ENCODE measurements around the gene DHX38. TPM values are rescaled to one million over a fixed set of nuclear protein-coding genes. Genes with fewer than 3 reads are reported as not detected.

Gene DHX38
- total and polyA plus RNA-seq, 7 donors: 16.2 to 55.4 (median 34.2) TPM

DNA sequence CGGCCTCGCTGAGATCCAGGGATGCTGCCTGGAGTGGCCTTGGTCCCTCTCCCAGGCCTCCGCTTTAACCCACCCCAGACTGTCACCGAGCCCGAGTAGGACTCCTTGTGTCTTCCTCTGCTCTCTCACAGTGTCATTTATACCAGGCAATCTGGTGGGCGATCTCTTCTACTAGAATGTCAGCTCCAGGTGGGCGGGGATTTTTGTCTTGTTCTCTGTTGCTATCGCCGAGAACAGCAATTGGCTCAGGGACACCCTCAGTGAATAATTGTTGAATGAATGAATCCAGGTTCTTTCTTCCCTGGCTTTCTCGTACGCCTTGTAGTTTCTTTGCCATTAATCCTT is 591 bp downstream of the DHX38 start:
- intact Hi-C loops (cut with DNase I): loop anchor here (5.0 to 10.0 kb wide), 3 partner anchors 197 to 632 kb away; partner anchors contain the start of genes IST1, PHLPP2 and ZNF23
- Histone ChIP-seq H3K4me1 (peaks cover 0 to 40% (median 34%) of the 10 kb centered on the region in 4 donors), H3K9me3 (no peaks in the 10 kb centered on the region), H3K36me3 (peaks cover 10 to 48% (median 33%) of the 10 kb centered on the region in 4 donors), H3K27me3 (no peaks in the 10 kb centered on the region), H3K4me3 (peak overlapping the region; percentile 70 to 94 (median 83)), H3K27ac (peak overlapping the region; percentile 91 to 95 (median 92))
- WGBS, 2 donors: 1 to 2% methylated on average over 11 of the region's 11 CpGs
- DNase-seq: no peak
- TF ChIP-seq POLR2AphosphoS5 (IDR thresholded peaks at IDR 0.05): no peak

DNA sequence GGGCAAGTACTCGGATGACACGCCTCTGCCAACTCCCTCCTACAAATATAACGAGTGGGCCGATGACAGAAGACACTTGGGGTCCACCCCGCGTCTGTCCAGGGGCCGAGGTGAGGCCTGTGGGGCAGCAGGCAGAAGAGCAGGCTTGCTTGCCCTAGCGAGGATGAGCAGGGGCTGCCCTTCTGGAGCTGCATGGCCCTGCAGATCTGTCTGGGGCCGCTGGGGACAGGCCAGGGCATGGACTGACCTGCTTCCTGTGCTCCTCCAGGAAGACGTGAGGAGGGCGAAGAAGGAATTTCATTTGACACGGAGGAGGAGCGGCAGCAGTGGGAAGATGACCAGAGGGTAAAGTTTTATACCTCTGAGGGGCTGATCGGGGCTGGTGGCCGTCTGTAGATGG is 5.3 kb downstream of the DHX38 start:
- intact Hi-C loops (cut with DNase I): loop anchor here (10.0 kb wide), 1 partner anchor 374 kb away; the partner anchor contains the start of gene PHLPP2
- 85 to 88% methylated on average over 15 of the region's 15 CpGs for WGBS, 2 donors

DNA sequence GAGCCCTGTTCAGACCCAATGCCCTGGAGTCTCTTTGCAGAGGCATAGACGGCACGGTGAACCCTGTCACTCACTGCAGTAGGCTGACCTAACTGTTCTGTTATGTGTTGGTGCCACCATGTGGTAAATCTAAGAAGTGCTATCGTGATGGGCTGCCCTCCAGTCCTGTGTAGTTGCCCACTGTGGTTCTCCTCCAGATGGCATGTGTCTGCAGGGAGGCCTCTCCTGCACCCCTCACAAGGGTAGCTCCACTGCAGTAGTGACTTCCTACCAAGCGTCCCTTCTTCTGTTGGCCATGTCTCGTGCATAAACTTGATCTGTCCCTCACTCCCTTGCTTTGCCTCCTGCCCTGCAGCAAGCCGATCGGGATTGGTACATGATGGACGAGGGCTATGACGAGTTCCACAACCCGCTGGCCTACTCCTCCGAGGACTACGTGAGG is 5.8 kb downstream of the DHX38 start:
- Histone ChIP-seq H3K4me3 (no peak overlapping the region), H3K9me3 (no peaks in the 10 kb centered on the region), H3K36me3 (peaks cover 59 to 84% (median 78%) of the 10 kb centered on the region in 4 donors), H3K27me3 (no peaks in the 10 kb centered on the region), H3K27ac (no peak overlapping the region), H3K4me1 (peaks cover 0 to 16% (median 14%) of the 10 kb centered on the region in 4 donors)
- TF ChIP-seq POLR2A (IDR thresholded peaks at IDR 0.05): no peak
- TF ChIP-seq, protein P1, sequence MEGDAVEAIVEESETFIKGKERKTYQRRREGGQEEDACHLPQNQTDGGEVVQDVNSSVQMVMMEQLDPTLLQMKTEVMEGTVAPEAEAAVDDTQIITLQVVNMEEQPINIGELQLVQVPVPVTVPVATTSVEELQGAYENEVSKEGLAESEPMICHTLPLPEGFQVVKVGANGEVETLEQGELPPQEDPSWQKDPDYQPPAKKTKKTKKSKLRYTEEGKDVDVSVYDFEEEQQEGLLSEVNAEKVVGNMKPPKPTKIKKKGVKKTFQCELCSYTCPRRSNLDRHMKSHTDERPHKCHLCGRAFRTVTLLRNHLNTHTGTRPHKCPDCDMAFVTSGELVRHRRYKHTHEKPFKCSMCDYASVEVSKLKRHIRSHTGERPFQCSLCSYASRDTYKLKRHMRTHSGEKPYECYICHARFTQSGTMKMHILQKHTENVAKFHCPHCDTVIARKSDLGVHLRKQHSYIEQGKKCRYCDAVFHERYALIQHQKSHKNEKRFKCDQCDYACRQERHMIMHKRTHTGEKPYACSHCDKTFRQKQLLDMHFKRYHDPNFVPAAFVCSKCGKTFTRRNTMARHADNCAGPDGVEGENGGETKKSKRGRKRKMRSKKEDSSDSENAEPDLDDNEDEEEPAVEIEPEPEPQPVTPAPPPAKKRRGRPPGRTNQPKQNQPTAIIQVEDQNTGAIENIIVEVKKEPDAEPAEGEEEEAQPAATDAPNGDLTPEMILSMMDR (IDR thresholded peaks at IDR 0.05): peak in 2 of 4 experiments; percentile 15 to 33
- no peak for DNase-seq
- WGBS, 2 donors: 70 to 73% methylated on average over 12 of the region's 12 CpGs
- intact Hi-C loops (cut with DNase I): loop anchor here (10.0 kb wide), 1 partner anchor 375 kb away; the partner anchor contains the start of gene PHLPP2

More for the DNA sequence above, 5.3 kb downstream of the DHX38 start:
- no peaks in the 10 kb centered on the region for H3K27me3 ChIP-seq
- H3K4me3 ChIP-seq: no peak overlapping the region
- peaks cover 0 to 19% (median 18%) of the 10 kb centered on the region in 4 donors for H3K4me1 ChIP-seq
- no peak for DNase-seq
- H3K27ac ChIP-seq: no peak overlapping the region
- TF ChIP-seq, protein P1 (IDR thresholded peaks at IDR 0.05): no peak
- TF ChIP-seq POLR2AphosphoS5 (IDR thresholded peaks at IDR 0.05): no peak
- no peak for TF ChIP-seq POLR2A (IDR thresholded peaks at IDR 0.05)
- TF ChIP-seq EP300 (IDR thresholded peaks at IDR 0.05): no peak
- no peaks in the 10 kb centered on the region for H3K9me3 ChIP-seq
- H3K36me3 ChIP-seq: peaks cover 55 to 80% (median 73%) of the 10 kb centered on the region in 4 donors

DNA sequence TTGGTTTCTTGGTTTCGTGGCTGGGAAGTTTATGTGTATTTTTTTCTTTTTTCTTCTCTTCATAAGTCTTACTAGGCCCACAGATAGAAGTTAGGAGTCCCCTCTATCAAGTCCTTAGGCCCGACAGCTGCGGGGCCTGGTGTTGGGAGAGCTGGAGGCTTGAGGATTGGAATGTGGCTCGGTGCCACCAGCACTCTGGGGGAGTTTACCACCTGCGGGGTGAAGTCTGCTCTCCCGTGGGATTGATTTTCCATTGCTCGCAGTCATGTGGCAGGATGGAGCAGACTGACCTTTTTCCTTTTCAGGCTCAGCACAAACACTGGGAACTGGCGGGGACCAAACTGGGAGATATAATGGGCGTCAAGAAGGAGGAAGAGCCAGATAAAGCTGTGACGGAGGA is 7.5 kb downstream of the DHX38 start:
- H3K4me1 ChIP-seq: no peaks in the 10 kb centered on the region
- WGBS, 2 donors: 92 to 94% methylated on average over 10 of the region's 10 CpGs
- H3K4me3 ChIP-seq: no peak overlapping the region
- TF ChIP-seq POLR2A (IDR thresholded peaks at IDR 0.05) (no peak), POLR2AphosphoS5 (IDR thresholded peaks at IDR 0.05) (no peak), EP300 (IDR thresholded peaks at IDR 0.05) (no peak)
- TF ChIP-seq, protein P1 (IDR thresholded peaks at IDR 0.05): no peak
- H3K36me3 ChIP-seq: peaks cover 77 to 100% (median 93%) of the 10 kb centered on the region in 4 donors
- no peak for DNase-seq
- intact Hi-C loops (cut with DNase I): no loop called here
- no peak overlapping the region for H3K27ac ChIP-seq
- H3K27me3 ChIP-seq: no peaks in the 10 kb centered on the region
- no peaks in the 10 kb centered on the region for H3K9me3 ChIP-seq

DNA sequence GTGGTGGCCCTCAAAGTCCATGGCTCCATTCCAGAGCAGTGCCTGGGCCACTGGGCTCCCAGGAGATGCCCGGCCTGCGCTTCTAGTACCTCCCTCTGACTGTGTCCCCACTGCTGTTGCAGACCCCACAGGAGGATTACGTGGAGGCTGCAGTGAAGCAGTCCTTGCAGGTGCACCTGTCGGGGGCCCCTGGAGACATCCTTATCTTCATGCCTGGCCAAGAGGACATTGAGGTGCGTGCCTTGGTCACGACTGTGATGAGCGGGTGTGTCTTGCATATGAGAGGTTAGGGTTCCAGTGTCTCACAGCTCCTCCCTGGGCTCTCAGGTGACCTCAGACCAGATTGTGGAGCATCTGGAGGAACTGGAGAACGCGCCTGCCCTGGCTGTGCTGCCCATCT is 11.3 kb downstream of the DHX38 start:
- TF ChIP-seq EP300 (IDR thresholded peaks at IDR 0.05): no peak
- TF ChIP-seq POLR2A (IDR thresholded peaks at IDR 0.05): no peak
- TF ChIP-seq, protein P1 (IDR thresholded peaks at IDR 0.05): no peak
- no peak for TF ChIP-seq POLR2AphosphoS5 (IDR thresholded peaks at IDR 0.05)
- intact Hi-C loops (cut with DNase I): no loop called here
- Histone ChIP-seq H3K27ac (no peak overlapping the region), H3K4me1 (no peaks in the 10 kb centered on the region), H3K4me3 (no peak overlapping the region), H3K27me3 (no peaks in the 10 kb centered on the region), H3K36me3 (peaks cover 89 to 100% (median 99%) of the 10 kb centered on the region in 4 donors), H3K9me3 (no peaks in the 10 kb centered on the region)
- no peak for DNase-seq
- WGBS, 2 donors: 89 to 96% methylated on average over 9 of the region's 9 CpGs

All from sigmoid colon (tissue), 7 donors.